Measurements from ENCODE around the gene TSPYL4.

Gene TSPYL4

GRCh38 chr6:116234689-116235088 is 19.2 kb downstream of the TSPYL4 start:
- H3K36me3 ChIP-seq (ENCODE audit: control insufficient read depth, insufficient read depth, low read length), result peaks cover 26% of the 10 kb centered on the region
- no peak for DNase-seq
- no peaks in the 10 kb centered on the region for H3K27me3 ChIP-seq (replicated peaks; ENCODE audit: control insufficient read depth, insufficient read depth, low read length, poor library complexity, severe bottlenecking)
- H3K4me1 ChIP-seq (ENCODE audit: control insufficient read depth, insufficient read depth, low read length, poor library complexity, severe bottlenecking), result no peaks in the 10 kb centered on the region
- H3K9me3 ChIP-seq (ENCODE audit: control insufficient read depth, low read length), result no peaks in the 10 kb centered on the region
- no peak overlapping the region for H3K27ac ChIP-seq (ENCODE audit: insufficient read depth, low read length, poor library complexity, severe bottlenecking)
- no peak overlapping the region for H3K4me3 ChIP-seq (ENCODE audit: insufficient read depth, low read depth, low read length, poor library complexity, severe bottlenecking)

GRCh38 chr6:116229287-116229913 is 24.5 kb downstream of the TSPYL4 start:
- Histone ChIP-seq H3K9me3 (ENCODE audit: control insufficient read depth, low read length) (no peaks in the 10 kb centered on the region), H3K4me1 (ENCODE audit: control insufficient read depth, insufficient read depth, low read length, poor library complexity, severe bottlenecking) (no peaks in the 10 kb centered on the region), H3K27me3 (replicated peaks; ENCODE audit: control insufficient read depth, insufficient read depth, low read length, poor library complexity, severe bottlenecking) (no peaks in the 10 kb centered on the region), H3K4me3 (ENCODE audit: insufficient read depth, low read depth, low read length, poor library complexity, severe bottlenecking) (no peak overlapping the region), H3K27ac (ENCODE audit: insufficient read depth, low read length, poor library complexity, severe bottlenecking) (no peak overlapping the region), H3K36me3 (ENCODE audit: control insufficient read depth, insufficient read depth, low read length) (no peaks in the 10 kb centered on the region)
- DNase-seq, result no peak

GRCh38 chr6:116223355-116223754 is 30.5 kb downstream of the TSPYL4 start:
- no peaks in the 10 kb centered on the region for H3K36me3 ChIP-seq (ENCODE audit: control insufficient read depth, insufficient read depth, low read length)
- H3K9me3 ChIP-seq (ENCODE audit: control insufficient read depth, low read length), result no peaks in the 10 kb centered on the region
- no peak overlapping the region for H3K27ac ChIP-seq (ENCODE audit: insufficient read depth, low read length, poor library complexity, severe bottlenecking)

GRCh38 chr6:116221911-116222310 is 32.0 kb downstream of the TSPYL4 start:
- H3K27me3 ChIP-seq (replicated peaks; ENCODE audit: control insufficient read depth, insufficient read depth, low read length, poor library complexity, severe bottlenecking), result no peaks in the 10 kb centered on the region
- no peak for DNase-seq
- no peak overlapping the region for H3K27ac ChIP-seq (ENCODE audit: insufficient read depth, low read length, poor library complexity, severe bottlenecking)
- H3K36me3 ChIP-seq (ENCODE audit: control insufficient read depth, insufficient read depth, low read length), result no peaks in the 10 kb centered on the region
- H3K4me1 ChIP-seq (ENCODE audit: control insufficient read depth, insufficient read depth, low read length, poor library complexity, severe bottlenecking), result no peaks in the 10 kb centered on the region
- no peak overlapping the region for H3K4me3 ChIP-seq (ENCODE audit: insufficient read depth, low read depth, low read length, poor library complexity, severe bottlenecking)
- H3K9me3 ChIP-seq (ENCODE audit: control insufficient read depth, low read length), result no peaks in the 10 kb centered on the region

More at GRCh38 chr6:116223355-116223754, 30.5 kb downstream of the TSPYL4 start:
- Histone ChIP-seq H3K4me1 (ENCODE audit: control insufficient read depth, insufficient read depth, low read length, poor library complexity, severe bottlenecking) (no peaks in the 10 kb centered on the region), H3K27me3 (replicated peaks; ENCODE audit: control insufficient read depth, insufficient read depth, low read length, poor library complexity, severe bottlenecking) (no peaks in the 10 kb centered on the region), H3K4me3 (ENCODE audit: insufficient read depth, low read depth, low read length, poor library complexity, severe bottlenecking) (no peak overlapping the region)
- DNase-seq, result no peak

- no peak for DNase-seq
- Histone ChIP-seq H3K36me3 (ENCODE audit: control insufficient read depth, insufficient read depth, low read length) (no peaks in the 10 kb centered on the region), H3K27ac (ENCODE audit: insufficient read depth, low read length, poor library complexity, severe bottlenecking) (no peak overlapping the region), H3K4me3 (ENCODE audit: insufficient read depth, low read depth, low read length, poor library complexity, severe bottlenecking) (no peak overlapping the region), H3K9me3 (ENCODE audit: control insufficient read depth, low read length) (no peaks in the 10 kb centered on the region), H3K4me1 (ENCODE audit: control insufficient read depth, insufficient read depth, low read length, poor library complexity, severe bottlenecking) (no peaks in the 10 kb centered on the region), H3K27me3 (replicated peaks; ENCODE audit: control insufficient read depth, insufficient read depth, low read length, poor library complexity, severe bottlenecking) (no peaks in the 10 kb centered on the region)
Observed at GRCh38 chr6:116221067-116221466, 32.8 kb downstream of the TSPYL4 start.

GRCh38 chr6:116218866-116219265 is 35.0 kb downstream of the TSPYL4 start:
- no peaks in the 10 kb centered on the region for H3K9me3 ChIP-seq (ENCODE audit: control insufficient read depth, low read length)
- H3K4me3 ChIP-seq (ENCODE audit: insufficient read depth, low read depth, low read length, poor library complexity, severe bottlenecking), result no peak overlapping the region
- no peaks in the 10 kb centered on the region for H3K36me3 ChIP-seq (ENCODE audit: control insufficient read depth, insufficient read depth, low read length)
- H3K4me1 ChIP-seq (ENCODE audit: control insufficient read depth, insufficient read depth, low read length, poor library complexity, severe bottlenecking), result no peaks in the 10 kb centered on the region
- no peak overlapping the region for H3K27ac ChIP-seq (ENCODE audit: insufficient read depth, low read length, poor library complexity, severe bottlenecking)
- no peak for DNase-seq
- H3K27me3 ChIP-seq (replicated peaks; ENCODE audit: control insufficient read depth, insufficient read depth, low read length, poor library complexity, severe bottlenecking), result no peaks in the 10 kb centered on the region

GRCh38 chr6:116218172-116218633 is 35.7 kb downstream of the TSPYL4 start:
- no peak overlapping the region for H3K27ac ChIP-seq (ENCODE audit: insufficient read depth, low read length, poor library complexity, severe bottlenecking)

GRCh38 chr6:116217069-116217468 is 36.8 kb downstream of the TSPYL4 start:
- Histone ChIP-seq H3K4me1 (ENCODE audit: control insufficient read depth, insufficient read depth, low read length, poor library complexity, severe bottlenecking) (no peaks in the 10 kb centered on the region), H3K36me3 (ENCODE audit: control insufficient read depth, insufficient read depth, low read length) (no peaks in the 10 kb centered on the region), H3K9me3 (ENCODE audit: control insufficient read depth, low read length) (no peaks in the 10 kb centered on the region), H3K27ac (ENCODE audit: insufficient read depth, low read length, poor library complexity, severe bottlenecking) (no peak overlapping the region), H3K27me3 (replicated peaks; ENCODE audit: control insufficient read depth, insufficient read depth, low read length, poor library complexity, severe bottlenecking) (no peaks in the 10 kb centered on the region), H3K4me3 (ENCODE audit: insufficient read depth, low read depth, low read length, poor library complexity, severe bottlenecking) (no peak overlapping the region)
- DNase-seq, result no peak

More at GRCh38 chr6:116218172-116218633, 35.7 kb downstream of the TSPYL4 start:
- DNase-seq, result no peak
- Histone ChIP-seq H3K4me1 (ENCODE audit: control insufficient read depth, insufficient read depth, low read length, poor library complexity, severe bottlenecking) (no peaks in the 10 kb centered on the region), H3K36me3 (ENCODE audit: control insufficient read depth, insufficient read depth, low read length) (no peaks in the 10 kb centered on the region), H3K27me3 (replicated peaks; ENCODE audit: control insufficient read depth, insufficient read depth, low read length, poor library complexity, severe bottlenecking) (no peaks in the 10 kb centered on the region), H3K9me3 (ENCODE audit: control insufficient read depth, low read length) (no peaks in the 10 kb centered on the region), H3K4me3 (ENCODE audit: insufficient read depth, low read depth, low read length, poor library complexity, severe bottlenecking) (no peak overlapping the region)

GRCh38 chr6:116215414-116215813 is 38.5 kb downstream of the TSPYL4 start:
- DNase-seq, result no peak
- H3K4me3 ChIP-seq (ENCODE audit: insufficient read depth, low read depth, low read length, poor library complexity, severe bottlenecking), result no peak overlapping the region
- no peaks in the 10 kb centered on the region for H3K36me3 ChIP-seq (ENCODE audit: control insufficient read depth, insufficient read depth, low read length)
- H3K27me3 ChIP-seq (replicated peaks; ENCODE audit: control insufficient read depth, insufficient read depth, low read length, poor library complexity, severe bottlenecking), result no peaks in the 10 kb centered on the region
- H3K4me1 ChIP-seq (ENCODE audit: control insufficient read depth, insufficient read depth, low read length, poor library complexity, severe bottlenecking), result no peaks in the 10 kb centered on the region
- no peak overlapping the region for H3K27ac ChIP-seq (ENCODE audit: insufficient read depth, low read length, poor library complexity, severe bottlenecking)
- H3K9me3 ChIP-seq (ENCODE audit: control insufficient read depth, low read length), result no peaks in the 10 kb centered on the region

- no peaks in the 10 kb centered on the region for H3K4me1 ChIP-seq (ENCODE audit: control insufficient read depth, insufficient read depth, low read length, poor library complexity, severe bottlenecking)
- H3K4me3 ChIP-seq (ENCODE audit: insufficient read depth, low read depth, low read length, poor library complexity, severe bottlenecking), result no peak overlapping the region
- no peaks in the 10 kb centered on the region for H3K9me3 ChIP-seq (ENCODE audit: control insufficient read depth, low read length)
- no peak for DNase-seq
- H3K27ac ChIP-seq (ENCODE audit: insufficient read depth, low read length, poor library complexity, severe bottlenecking), result no peak overlapping the region
- no peaks in the 10 kb centered on the region for H3K27me3 ChIP-seq (replicated peaks; ENCODE audit: control insufficient read depth, insufficient read depth, low read length, poor library complexity, severe bottlenecking)
- no peaks in the 10 kb centered on the region for H3K36me3 ChIP-seq (ENCODE audit: control insufficient read depth, insufficient read depth, low read length)
Observed at GRCh38 chr6:116214681-116215080, 39.2 kb downstream of the TSPYL4 start.
